ENCODE data around the gene PPM1D.

The PPM1D gene

DNA sequence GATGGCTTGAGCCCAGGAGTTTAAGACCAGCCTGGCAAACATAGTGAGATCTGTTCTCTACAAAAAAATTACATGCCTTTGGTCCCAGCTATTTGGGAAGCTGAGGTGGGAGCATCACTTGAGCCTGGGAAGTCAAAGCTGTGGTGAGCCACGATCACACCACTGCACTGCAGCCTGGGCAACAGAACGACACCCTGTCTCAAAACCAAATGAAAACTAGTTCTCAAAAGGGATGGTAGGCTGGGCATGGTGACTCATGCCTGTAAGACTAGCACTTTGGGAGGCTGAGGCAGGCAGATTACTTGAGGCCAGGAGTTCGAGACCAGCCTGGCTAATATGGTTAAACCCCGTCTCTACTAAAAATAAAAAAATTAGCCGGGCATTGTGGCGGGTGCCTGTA, 31.1 kb downstream of the PPM1D start:
- Mint-ChIP-seq H3K27me3 (ENCODE audit: low read depth) (no peaks in the 10 kb centered on the region), H3K9me3 (no peaks in the 10 kb centered on the region), H3K27ac (peak overlapping the region in 1 of 3 experiments; percentile 74), H3K4me1 (peaks cover 10% of the 10 kb centered on the region), H3K36me3 (ENCODE audit: low read depth) (peaks cover 41% of the 10 kb centered on the region), H3K4me3 (no peak overlapping the region)
- TF ChIP-seq, protein P1, sequence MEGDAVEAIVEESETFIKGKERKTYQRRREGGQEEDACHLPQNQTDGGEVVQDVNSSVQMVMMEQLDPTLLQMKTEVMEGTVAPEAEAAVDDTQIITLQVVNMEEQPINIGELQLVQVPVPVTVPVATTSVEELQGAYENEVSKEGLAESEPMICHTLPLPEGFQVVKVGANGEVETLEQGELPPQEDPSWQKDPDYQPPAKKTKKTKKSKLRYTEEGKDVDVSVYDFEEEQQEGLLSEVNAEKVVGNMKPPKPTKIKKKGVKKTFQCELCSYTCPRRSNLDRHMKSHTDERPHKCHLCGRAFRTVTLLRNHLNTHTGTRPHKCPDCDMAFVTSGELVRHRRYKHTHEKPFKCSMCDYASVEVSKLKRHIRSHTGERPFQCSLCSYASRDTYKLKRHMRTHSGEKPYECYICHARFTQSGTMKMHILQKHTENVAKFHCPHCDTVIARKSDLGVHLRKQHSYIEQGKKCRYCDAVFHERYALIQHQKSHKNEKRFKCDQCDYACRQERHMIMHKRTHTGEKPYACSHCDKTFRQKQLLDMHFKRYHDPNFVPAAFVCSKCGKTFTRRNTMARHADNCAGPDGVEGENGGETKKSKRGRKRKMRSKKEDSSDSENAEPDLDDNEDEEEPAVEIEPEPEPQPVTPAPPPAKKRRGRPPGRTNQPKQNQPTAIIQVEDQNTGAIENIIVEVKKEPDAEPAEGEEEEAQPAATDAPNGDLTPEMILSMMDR (IDR thresholded peaks at IDR 0.05; ENCODE audit: unreplicated experiment in 3 of 3), result no peak

DNA sequence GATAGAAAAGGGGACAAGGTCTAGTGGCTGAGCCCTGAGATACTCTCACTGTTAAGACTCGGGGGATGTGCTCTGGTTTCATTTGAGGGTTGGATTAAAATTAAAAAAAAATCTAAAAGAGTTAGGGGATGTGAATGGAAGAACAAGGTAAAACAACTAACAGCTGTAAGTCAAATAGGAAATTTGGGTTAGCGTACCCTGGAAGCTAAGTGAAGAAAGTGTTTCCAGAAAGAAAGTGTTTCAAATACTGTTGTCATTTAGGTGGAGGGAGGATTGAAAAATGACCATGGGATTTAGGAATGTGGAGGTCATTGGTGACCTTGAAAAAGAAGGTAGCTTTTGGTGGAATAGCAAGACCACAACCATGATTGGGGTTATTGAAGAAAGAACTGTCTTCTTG, 37.7 kb downstream of the PPM1D start:
- Mint-ChIP-seq H3K4me3 (no peak overlapping the region), H3K27ac (no peak overlapping the region), H3K9me3 (no peaks in the 10 kb centered on the region), H3K27me3 (ENCODE audit: low read depth) (no peaks in the 10 kb centered on the region), H3K36me3 (ENCODE audit: low read depth) (peaks cover 60% of the 10 kb centered on the region), H3K4me1 (peaks cover 6% of the 10 kb centered on the region)
- TF ChIP-seq, protein P1 (IDR thresholded peaks at IDR 0.05; ENCODE audit: unreplicated experiment in 3 of 3), result no peak

DNA sequence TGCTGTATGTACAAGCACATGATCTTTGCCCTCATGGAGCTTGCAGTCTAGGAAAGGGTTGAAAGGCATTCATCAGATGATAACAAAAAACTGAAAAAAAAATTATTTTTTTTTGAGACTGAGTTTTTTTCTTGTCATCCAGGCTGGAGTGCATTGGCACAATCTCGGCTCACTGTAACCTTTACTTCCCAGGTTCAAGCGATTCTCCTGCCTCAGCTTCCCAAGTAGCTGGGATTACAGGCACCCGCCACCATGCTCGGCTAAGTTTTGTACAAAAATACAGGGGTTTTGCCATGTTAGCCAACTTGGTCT, 39.0 kb downstream of the PPM1D start:
- H3K27me3 Mint-ChIP-seq (ENCODE audit: low read depth), result peaks cover 3% of the 10 kb centered on the region
- H3K9me3 Mint-ChIP-seq, result no peaks in the 10 kb centered on the region
- TF ChIP-seq, protein P1 (IDR thresholded peaks at IDR 0.05; ENCODE audit: unreplicated experiment in 3 of 3), result peak in 1 of 3 experiments; percentile 19
- no peak overlapping the region for H3K4me3 Mint-ChIP-seq
- peaks cover 53% of the 10 kb centered on the region for H3K36me3 Mint-ChIP-seq (ENCODE audit: low read depth)
- no peak overlapping the region for H3K27ac Mint-ChIP-seq
- peaks cover 6% of the 10 kb centered on the region for H3K4me1 Mint-ChIP-seq

DNA sequence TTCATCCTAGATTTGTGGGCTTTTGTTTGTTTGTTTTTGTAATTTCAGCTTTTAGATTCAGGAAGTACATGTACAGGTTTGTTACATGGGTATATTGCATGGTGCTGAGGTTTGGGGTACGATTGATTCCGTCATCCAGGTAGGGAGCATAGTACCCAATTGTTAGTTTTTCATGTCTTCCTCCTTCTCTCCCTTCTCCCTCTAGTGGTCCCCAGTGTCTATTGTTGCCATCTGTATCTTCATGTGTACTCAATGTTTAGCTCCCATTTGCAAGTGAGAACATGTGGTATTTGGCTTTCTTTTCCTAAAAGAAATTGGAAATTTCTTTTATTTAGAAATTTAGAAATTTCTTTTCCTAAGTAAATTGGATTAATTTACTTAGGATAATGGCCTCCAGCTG, 40.5 kb downstream of the PPM1D start:
- Mint-ChIP-seq H3K27ac (no peak overlapping the region), H3K4me3 (no peak overlapping the region), H3K9me3 (no peaks in the 10 kb centered on the region), H3K27me3 (ENCODE audit: low read depth) (peaks cover 3% of the 10 kb centered on the region), H3K36me3 (ENCODE audit: low read depth) (peaks cover 44% of the 10 kb centered on the region), H3K4me1 (peaks cover 6% of the 10 kb centered on the region)
- TF ChIP-seq, protein P1 (IDR thresholded peaks at IDR 0.05; ENCODE audit: unreplicated experiment in 3 of 3), result peak; percentile 28 to 37 (median 31)

DNA sequence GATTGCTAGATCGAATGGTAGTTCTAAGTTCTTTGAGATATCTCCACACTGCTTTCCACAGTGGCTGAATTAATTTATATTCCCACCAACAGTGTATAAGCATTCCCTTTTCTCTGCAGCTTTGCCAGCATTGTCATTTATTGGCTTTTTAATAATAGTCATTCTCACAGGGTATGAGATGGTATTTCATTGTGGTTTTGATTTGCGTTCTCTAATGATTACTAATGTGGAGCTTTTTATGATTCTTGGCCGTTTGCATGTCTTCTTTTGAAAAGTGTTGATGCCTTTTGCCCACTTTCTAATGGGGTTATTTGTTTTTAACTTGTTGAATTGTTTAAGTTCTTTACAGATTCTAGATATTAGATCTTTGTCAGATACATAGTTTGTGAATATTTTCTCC, 41.1 kb downstream of the PPM1D start:
- Mint-ChIP-seq H3K27ac (peak overlapping the region in 1 of 3 experiments; percentile 34), H3K4me1 (peaks cover 9% of the 10 kb centered on the region), H3K9me3 (no peaks in the 10 kb centered on the region), H3K4me3 (no peak overlapping the region), H3K27me3 (ENCODE audit: low read depth) (peaks cover 3% of the 10 kb centered on the region), H3K36me3 (ENCODE audit: low read depth) (peaks cover 37% of the 10 kb centered on the region)
- TF ChIP-seq, protein P1 (IDR thresholded peaks at IDR 0.05; ENCODE audit: unreplicated experiment in 3 of 3), result no peak

DNA sequence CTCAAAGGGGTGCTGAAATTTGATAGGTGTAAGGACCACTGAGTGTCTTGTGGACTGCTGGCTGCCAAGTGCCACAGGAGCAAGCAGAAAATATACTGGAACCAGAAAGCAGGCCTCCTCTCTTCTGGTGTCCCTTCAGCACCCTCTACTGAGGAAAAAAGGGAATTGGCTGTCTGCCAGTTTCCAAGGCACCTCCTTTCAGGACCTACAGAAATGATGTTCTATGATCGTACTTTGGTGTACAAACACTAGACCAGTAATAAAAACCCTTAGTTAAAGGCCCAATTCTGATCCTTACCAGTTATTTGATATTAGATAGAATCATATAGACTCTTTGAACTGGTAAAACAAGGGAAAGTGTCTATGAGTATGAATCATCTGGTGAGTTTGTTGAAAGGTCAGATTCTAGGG, 41.8 kb downstream of the PPM1D start:
- peaks cover 16% of the 10 kb centered on the region for H3K4me1 Mint-ChIP-seq
- H3K36me3 Mint-ChIP-seq (ENCODE audit: low read depth), result peaks cover 33% of the 10 kb centered on the region
- H3K4me3 Mint-ChIP-seq, result no peak overlapping the region
- H3K27me3 Mint-ChIP-seq (ENCODE audit: low read depth), result peaks cover 3% of the 10 kb centered on the region
- H3K27ac Mint-ChIP-seq, result peak overlapping the region in 1 of 3 experiments; percentile 34
- no peaks in the 10 kb centered on the region for H3K9me3 Mint-ChIP-seq
- TF ChIP-seq, protein P1 (IDR thresholded peaks at IDR 0.05; ENCODE audit: unreplicated experiment in 3 of 3), result peak; percentile 40 to 62 (median 42)

Data from nephron (organoid).